HUES6 (cell line): ENCODE data around the gene CDH22.

ENCODE experiments used
- H3K27ac ChIP-seq: 2 replicates; pipeline ENCODE4 v1.7.0; 2013; ENCODE audit warnings: low read depth, mild to moderate bottlenecking, low read length, inconsistent platforms
- H3K27me3 ChIP-seq: 2 replicates; pipeline ENCODE4 v1.6.1; 2013; ENCODE audit warnings: low read length; ENCODE audit not compliant: control insufficient read depth, insufficient read depth
- H3K36me3 ChIP-seq: 2 replicates; pipeline ENCODE4 v1.6.1; 2013; ENCODE audit warnings: low read length; ENCODE audit not compliant: control insufficient read depth, insufficient read depth
- H3K4me1 ChIP-seq: 2 replicates; pipeline ENCODE4 v1.6.1; 2013; ENCODE audit warnings: low read length; ENCODE audit not compliant: control insufficient read depth, insufficient read depth
- H3K4me3 ChIP-seq: 2 replicates; pipeline ENCODE4 v1.5.1; 2013; ENCODE audit warnings: low read depth, low read length
- H3K9ac ChIP-seq: one replicate; pipeline ENCODE4 v1.6.1; 2013; ENCODE audit warnings: mild to moderate bottlenecking, low read length
- H3K9me3 ChIP-seq: 2 replicates; pipeline ENCODE4 v1.6.1; 2013; ENCODE audit warnings: low read depth, low read length; ENCODE audit not compliant: control insufficient read depth, insufficient read depth

CDH22 gene

DNA sequence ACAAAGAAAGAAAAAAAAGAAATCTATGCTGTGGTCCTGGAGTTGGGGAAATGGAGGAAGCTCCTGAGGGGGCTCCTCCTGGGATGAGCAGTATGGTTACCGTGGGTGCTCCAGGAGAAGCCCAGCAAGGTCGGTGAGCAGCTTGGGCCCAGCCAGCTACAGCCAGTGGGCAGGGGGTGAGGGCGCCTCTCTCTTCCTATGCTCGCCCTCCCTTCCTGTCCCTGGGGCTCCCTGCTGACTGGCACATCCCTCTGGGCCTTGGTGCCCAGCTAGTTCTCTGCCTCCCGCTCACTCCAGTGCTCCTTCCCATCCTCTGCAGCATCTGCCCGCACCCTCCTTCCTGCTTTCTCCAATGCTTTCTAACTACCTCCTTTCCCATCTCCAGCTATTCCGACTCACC lies 173.6 kb downstream of the CDH22 start:
- Histone ChIP-seq H3K27ac (no peak overlapping the region), H3K9me3 (no peaks in the 10 kb centered on the region), H3K36me3 (no peaks in the 10 kb centered on the region), H3K27me3 (peaks cover 41% of the 10 kb centered on the region), H3K9ac (no peak overlapping the region), H3K4me1 (peaks cover 14% of the 10 kb centered on the region), H3K4me3 (no peak overlapping the region)

DNA sequence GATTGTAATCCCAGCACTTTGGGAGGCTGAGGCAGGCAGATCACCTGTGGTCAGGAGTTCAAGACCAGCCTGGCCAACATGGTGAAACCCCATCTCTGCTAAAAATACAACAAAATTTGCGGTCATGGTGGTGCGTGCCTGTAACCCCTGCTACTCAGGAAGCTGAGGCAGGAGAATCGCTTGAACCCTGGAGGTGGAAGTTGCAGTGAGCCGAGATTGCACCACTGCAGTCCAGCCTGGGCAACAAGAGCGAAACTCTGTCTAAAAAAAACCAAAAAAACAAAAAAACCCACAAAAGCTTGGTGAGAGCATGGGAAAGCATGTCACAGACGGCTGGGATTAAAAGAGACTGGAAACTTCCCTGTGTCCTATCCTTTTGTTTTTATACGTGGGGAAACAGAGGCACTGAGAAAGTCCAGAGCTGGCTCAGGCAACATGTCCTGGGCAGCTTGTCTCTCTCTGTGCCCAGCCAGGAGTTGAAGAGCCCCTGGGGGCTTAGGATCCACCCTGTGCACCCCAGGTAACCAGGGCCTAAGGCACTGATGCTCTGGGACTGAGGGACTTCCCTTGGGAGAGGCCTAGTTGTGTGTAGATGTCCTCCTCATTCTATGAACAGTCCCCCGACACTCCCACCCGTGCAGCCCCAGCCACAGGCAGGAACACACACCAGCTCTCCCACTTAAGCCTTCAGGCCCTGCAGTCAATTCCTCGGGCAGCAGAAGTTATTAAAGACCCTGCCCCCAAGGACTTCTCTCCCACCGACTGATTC lies 174.2 kb downstream of the CDH22 start:
- Histone ChIP-seq H3K36me3 (no peaks in the 10 kb centered on the region), H3K27ac (no peak overlapping the region), H3K9me3 (no peaks in the 10 kb centered on the region), H3K27me3 (peaks cover 47% of the 10 kb centered on the region), H3K9ac (no peak overlapping the region), H3K4me3 (no peak overlapping the region), H3K4me1 (peaks cover 11% of the 10 kb centered on the region)

GRCh38 chr20:46132705-46133120 lies 175.6 kb downstream of the CDH22 start:
- Histone ChIP-seq H3K4me3 (no peak overlapping the region), H3K36me3 (no peaks in the 10 kb centered on the region), H3K9me3 (no peaks in the 10 kb centered on the region), H3K27me3 (peaks cover 50% of the 10 kb centered on the region), H3K27ac (no peak overlapping the region), H3K4me1 (peaks cover 11% of the 10 kb centered on the region), H3K9ac (no peak overlapping the region)

DNA sequence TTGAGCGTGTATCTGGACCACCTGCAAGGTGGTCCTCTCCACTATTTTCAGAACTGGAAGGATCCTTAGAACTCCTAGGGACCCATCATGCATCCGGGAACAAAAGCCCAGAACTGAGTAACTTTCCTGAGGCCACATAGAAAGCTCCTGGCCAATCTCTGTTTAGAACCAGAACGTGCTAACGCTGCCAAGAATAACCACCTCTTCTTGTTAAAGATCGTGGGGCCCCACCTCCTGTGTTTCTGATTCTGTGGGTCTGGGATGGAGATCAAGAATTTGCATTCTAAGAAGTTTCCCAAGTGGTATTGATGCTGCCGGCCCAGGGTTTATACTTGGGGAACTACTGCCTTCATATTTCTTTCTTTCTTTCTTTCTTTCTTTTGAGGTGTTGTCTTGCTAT lies 176.9 kb downstream of the CDH22 start:
- Histone ChIP-seq H3K4me3 (no peak overlapping the region), H3K36me3 (no peaks in the 10 kb centered on the region), H3K27me3 (peaks cover 47% of the 10 kb centered on the region), H3K4me1 (peaks cover 9% of the 10 kb centered on the region), H3K9ac (no peak overlapping the region), H3K9me3 (no peaks in the 10 kb centered on the region), H3K27ac (no peak overlapping the region)

- H3K9ac ChIP-seq = no peak overlapping the region
- no peaks in the 10 kb centered on the region for H3K36me3 ChIP-seq
- H3K27me3 ChIP-seq = peaks cover 47% of the 10 kb centered on the region
- H3K9me3 ChIP-seq = no peaks in the 10 kb centered on the region
- 0 out of 2 replicates have a peak, but pooled peaks cover 2% of the 10 kb centered on the region for H3K4me1 ChIP-seq
- no peak overlapping the region for H3K27ac ChIP-seq
- no peak overlapping the region for H3K4me3 ChIP-seq
These were observed 177.8 kb downstream of the CDH22 start for GRCh38 chr20:46130534-46130933.

DNA sequence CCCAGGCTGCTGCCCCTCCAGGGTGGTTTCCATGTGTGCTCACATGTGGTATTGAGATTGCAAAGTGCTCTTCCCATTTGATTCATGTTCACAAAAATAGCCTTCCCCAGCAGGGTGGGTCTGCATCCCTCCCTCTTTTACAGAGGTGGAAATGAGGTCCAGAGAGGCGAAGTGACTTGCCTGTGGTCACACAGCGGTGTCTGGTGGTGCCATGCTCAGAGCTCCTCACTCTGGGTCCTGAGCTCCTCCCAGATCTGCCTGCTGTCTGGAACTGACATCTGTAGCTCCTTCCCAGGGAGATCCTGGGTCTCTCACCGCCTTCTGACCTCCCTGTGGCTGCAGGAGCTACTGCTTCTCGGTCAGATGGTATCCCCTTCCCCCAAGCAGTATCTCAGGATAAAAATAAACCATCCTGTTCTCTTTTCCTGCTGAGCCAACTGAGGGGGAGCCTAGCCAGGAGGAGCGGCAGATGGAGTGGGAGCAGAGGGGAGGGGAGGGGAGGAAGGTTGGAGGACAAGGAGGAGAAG lies 178.3 kb downstream of the CDH22 start:
- Histone ChIP-seq H3K27me3 (peaks cover 47% of the 10 kb centered on the region), H3K4me1 (0 out of 2 replicates have a peak, but pooled peaks cover 2% of the 10 kb centered on the region), H3K4me3 (no peak overlapping the region), H3K9ac (no peak overlapping the region), H3K27ac (no peak overlapping the region), H3K9me3 (no peaks in the 10 kb centered on the region), H3K36me3 (no peaks in the 10 kb centered on the region)

- Histone ChIP-seq H3K4me1 (0 out of 2 replicates have a peak, but pooled peaks cover 2% of the 10 kb centered on the region), H3K27ac (no peak overlapping the region), H3K9ac (no peak overlapping the region), H3K4me3 (no peak overlapping the region), H3K27me3 (peaks cover 47% of the 10 kb centered on the region), H3K36me3 (peaks cover 2% of the 10 kb centered on the region; the same call in 1 of the 2 replicates), H3K9me3 (no peaks in the 10 kb centered on the region)
These were observed 179.8 kb downstream of the CDH22 start for GRCh38 chr20:46128310-46129151.

DNA sequence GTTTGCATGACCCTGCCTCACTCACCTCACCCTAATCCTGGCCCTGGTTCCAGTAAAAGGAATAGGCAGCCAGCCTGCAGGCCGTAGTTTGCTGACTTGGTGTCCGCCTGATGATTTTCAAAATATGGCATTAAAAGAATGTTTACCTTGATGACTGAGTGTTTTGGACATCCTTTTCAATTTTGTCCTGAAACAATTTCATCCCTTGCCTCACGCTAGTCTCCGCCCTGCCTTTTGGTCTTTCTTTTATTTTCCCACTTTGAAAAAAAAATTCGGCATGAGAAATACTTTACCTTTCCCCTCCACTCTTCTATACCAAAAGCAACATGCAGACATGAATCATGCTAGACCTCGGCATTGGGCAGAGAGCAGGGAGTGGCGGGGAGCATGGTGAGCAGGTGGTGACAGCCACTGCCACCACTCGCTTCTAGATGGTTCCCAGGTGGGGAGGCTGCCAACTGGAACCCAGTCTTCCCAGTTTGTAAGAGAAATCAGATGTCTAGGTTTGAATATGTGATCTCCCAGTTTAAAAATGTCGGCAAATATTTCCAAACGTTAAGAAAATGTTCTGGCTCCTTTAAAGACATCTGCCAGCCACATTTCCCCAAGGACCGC lies 180.8 kb downstream of the CDH22 start:
- Histone ChIP-seq H3K9me3 (no peaks in the 10 kb centered on the region), H3K9ac (no peak overlapping the region), H3K27ac (no peak overlapping the region), H3K4me3 (no peak overlapping the region), H3K36me3 (peaks cover 9% of the 10 kb centered on the region), H3K27me3 (peaks cover 42% of the 10 kb centered on the region), H3K4me1 (0 out of 2 replicates have a peak, but pooled peaks cover 2% of the 10 kb centered on the region)

- Histone ChIP-seq H3K9me3 (no peaks in the 10 kb centered on the region), H3K36me3 (peaks cover 12% of the 10 kb centered on the region)
These were observed 181.8 kb downstream of the CDH22 start for GRCh38 chr20:46126440-46127056.

More at GRCh38 chr20:46126440-46127056, 181.8 kb downstream of the CDH22 start:
- Histone ChIP-seq H3K27me3 (peaks cover 35% of the 10 kb centered on the region), H3K4me1 (peaks cover 2% of the 10 kb centered on the region; the same call in 1 of the 2 replicates), H3K4me3 (no peak overlapping the region), H3K9ac (no peak overlapping the region), H3K27ac (no peak overlapping the region)
